NCI-H1092 treated with DMSO at 0.1 percent for 48 hours (cell line): Measurements from ENCODE around the gene OR52K2.
"Not testable (repeated sequence)": the region's sequence is repeated elsewhere in the genome, so short reads cannot be mapped to it uniquely, and the experiment has no call there.

Experiments used
- DNase-seq: peaks from one replicate; lab custom pipeline; 2025; lab: John Stamatoyannopoulos, UW

Gene OR52K2

DNA sequence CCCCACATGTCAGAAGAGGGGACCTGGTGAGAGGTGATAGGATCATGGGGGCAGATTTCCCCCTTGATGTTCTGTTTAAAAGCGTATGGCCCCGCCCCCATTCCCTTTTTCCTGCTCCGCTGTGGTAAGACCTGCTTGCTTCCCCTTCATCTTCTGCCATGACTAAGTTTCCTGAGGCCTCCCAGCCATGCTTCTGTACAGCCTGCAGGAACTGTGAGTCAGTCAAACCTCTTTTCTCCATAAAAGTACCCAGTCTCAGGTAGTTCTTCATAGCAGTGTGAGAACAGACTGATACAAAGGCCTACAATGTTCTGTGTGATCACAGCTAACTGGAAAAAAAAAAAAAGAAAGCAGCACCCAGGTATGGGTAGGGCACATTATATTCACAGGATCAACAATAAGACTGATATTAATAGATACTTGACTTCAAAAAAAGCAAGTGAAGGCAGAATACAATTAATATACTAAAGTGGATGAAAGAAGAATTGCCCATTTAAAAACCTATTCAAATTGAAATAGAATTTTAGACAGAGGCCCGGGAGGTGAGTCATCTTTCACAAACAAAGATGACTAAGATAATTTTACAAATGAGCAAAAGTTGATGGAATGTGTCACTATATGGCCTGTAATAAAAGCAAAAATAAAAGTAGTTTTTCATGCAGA is 31.6 kb downstream of the OR52K2 start:
- no peak for DNase-seq

DNA sequence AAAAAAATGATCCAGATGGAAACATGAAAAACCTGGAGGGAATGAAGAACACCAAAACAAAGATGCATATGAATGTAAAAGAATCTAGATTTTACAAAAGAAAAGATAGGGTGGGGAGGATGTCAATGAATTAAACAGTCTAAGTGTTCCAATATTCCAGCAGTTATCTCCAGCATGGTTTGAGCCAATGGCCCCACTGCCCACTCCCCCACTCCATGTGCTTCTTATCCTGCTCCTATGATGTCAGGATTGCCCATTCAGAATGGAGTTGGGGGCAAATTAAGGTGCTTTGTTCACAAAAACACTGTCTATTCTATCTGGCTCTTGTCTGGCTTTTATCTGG is 32.1 kb downstream of the OR52K2 start:
- no peak for DNase-seq

DNA sequence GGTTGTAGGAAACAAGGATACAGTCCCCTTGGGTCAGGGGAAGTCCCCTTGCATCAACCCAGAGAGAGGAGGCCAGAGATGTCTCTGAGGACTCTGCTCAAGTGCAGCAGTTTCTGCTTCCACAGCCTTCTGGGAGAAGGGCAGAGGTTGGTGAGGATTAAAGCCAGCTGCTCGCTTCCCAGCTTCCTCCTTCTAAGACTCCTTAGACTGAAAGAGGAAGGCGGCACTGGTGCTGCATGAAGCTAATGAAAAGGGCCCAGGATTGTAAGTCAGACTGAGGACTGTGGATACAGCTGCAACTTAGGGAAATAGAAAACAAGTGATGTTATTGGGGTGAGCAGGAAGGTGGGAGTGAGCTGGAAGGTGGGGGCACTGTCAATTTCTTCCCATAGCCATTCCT is 33.4 kb downstream of the OR52K2 start, which contains the start of gene OR52K1:
OR52K1 (plus strand) TSS at position 202 of the 400 bp plus-strand sequence. CDS start 6,255 bp downstream, outside the sequence.
- DNase-seq = no peak

DNA sequence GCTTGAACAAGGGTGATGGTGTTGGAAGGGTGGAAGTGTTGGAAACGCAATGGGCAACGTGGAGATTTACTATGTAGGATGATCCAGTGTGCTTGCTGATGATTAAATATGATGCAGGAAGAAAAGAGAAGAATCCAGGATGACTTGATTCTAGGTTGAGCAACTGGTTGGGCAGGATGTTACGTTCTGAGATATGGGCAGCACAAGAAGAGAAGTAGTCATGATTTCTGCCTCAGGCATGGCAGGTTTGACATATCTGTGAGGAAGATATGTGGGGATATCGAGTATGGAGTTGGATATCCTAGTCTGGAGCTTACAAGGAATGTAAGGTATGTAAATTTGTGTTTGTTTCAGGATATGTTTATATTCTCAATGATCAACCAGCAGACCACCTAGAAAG is 35.2 kb downstream of the OR52K2 start:
- no peak for DNase-seq

DNA sequence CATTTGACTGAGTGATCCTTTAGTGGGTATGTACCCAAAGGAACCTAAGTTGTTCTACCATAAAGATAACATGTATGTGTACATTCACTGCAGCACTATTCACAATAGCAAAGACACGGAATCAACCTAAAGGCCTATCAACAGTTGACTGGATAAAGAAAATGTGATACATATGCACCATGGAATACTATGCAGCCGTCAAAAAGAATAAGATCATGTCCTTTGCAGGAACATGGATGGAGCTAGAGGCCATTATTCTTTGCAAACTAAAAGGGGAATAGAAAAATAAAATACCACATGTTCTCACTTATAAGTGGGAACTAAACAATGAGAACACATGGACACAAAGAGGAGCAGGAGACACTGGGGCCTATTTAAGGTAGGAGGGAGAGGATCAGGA is 42.3 kb downstream of the OR52K2 start:
- not testable (repeated sequence) for DNase-seq

DNA sequence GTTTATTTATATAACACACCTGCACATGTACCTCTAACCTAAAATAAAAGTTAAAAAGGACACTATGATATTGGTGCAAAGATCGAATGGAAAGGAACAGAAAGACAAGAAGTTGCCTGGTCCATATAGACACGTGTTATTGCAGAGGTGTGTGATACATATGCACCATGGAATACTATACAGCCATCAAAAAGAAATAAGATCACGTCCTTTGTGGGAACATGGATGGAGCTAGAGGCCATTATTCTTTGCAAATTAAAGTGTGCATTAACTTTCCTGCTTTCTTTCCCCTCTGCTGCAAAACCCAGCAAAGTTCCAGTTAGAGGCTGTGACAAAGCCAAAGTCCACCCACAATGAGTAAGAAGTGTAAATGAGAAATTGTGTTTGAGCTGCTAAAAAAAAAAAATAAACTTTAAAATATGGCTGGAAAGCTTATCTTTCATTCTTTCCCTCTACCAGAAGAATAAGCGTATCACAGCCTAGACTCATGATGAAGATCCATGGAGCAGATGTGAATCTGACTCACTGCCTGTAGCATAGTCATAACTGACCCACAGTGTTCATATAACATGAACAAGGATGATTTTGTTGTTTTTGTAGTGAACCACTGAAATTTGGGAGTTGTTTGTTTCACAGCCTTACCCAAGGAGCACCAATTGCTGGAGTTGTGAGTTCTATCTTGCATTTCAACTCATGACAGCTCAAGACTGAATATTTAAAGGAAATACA is 42.9 kb downstream of the OR52K2 start:
- DNase-seq = no peak

DNA sequence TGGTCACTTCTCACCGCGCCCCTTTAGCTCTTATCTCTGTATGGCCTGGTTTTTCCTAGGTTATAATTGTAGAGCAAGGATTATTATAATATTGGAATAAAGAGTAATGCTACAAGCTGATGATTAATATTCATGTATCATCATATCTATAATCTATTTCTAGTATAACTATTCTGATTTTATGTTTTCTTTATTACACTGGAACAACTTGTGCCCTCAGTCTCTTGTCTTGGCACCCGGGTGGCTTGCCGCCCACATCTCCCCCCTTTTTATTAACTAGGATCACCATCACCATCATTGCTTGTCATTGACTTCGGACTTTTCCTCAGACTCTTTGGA is 44.4 kb downstream of the OR52K2 start:
- no peak for DNase-seq

DNA sequence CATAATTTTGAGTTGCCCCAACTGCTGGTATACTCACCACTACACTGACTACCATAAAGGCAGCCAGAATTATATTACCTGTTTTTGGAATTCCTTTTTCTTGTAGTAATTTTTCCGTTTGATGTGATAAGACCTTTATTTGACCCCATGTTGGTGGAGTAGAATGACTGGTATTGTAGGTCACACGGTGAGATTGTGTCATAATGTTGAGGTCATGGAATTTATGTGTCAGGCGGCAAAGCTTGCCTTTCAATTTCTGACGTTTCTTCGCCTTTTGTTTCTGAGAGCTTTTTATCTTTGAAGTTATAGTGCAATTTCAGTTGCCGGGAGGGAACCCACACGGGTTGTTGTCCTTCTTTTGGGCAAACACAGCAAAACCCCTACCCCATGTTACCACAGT is 46.4 kb downstream of the OR52K2 start:
- DNase-seq = no peak

DNA sequence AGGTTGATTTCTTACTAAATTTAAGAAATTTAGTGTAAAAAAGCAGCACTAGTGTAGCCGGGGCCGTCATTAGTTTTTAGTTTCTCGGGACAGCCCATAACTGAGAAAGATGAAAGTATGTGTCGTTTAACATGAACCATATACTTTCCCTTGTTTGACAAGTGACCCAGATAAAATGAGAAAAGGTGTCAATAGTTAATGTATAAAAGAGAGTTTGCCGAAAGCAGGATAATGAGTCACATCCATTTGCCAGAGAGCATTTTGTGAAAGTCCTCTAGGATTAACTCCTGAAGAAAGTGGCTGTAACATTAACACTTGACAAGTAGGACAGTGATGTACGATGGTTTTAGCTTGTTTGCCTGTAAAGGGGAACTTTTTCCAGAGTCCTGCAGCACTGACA is 46.9 kb downstream of the OR52K2 start:
- no peak for DNase-seq

DNA sequence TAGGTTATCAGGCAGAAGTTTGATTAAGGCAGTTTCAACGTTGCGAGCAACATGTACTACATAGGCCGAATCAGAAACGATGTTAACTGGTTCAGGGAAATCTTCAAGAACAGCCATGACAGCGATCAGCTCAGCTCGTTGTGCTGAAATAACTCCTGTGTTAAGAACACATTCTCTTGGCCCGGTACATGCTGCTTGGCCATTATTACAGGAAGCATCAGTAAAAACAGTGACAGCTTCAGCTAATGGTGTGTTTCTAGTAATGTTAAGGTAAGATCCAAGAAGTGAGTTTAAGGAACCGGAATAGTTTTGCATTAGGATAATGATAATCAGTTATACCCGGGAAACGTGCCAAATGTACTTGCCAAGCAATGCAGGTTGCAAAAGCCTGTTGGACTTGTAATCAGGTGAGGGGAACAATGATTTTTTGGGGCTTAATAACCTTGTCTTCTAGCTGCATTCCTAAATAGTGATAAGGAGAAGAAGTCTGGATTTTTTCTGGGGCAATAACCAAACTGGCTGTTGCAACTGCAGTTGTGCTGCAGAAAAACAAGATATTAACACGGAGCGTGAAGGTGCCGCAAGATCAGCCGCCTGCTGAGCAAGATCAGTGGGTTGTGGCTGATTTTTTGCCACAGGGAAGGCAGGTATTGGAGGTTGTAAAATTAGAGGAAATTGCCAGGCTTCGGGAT is 47.6 kb downstream of the OR52K2 start:
- no peak for DNase-seq
